CD4-positive, CD25-positive, alpha-beta regulatory T cell (primary cell): ENCODE results near the gene TMPRSS2. TPM values are rescaled to one million over a fixed set of nuclear protein-coding genes. Genes with fewer than 3 reads are reported as not detected.

Experiments used
- ATAC-seq, 2 donors: fragments of 150-1000 bp; cut with Tn5 transposase; one replicate each; pipeline ENCODE4 v1.10.0; 2021; ENCODE audit warnings: low read depth in 2 of 2, moderate number of reproducible peaks in 2 of 2, moderate library complexity in 1 of 2
- DNase-seq, 3 donors: peaks; one replicate each; pipeline versions ENCODE4 v3.0.0 to v3.0.0-alpha.2; 2012 to 2022; ENCODE audit warnings: mixed read lengths in 1 of 3
- H3K27ac ChIP-seq: one replicate; pipeline ENCODE4 v1.7.0; 2013; ENCODE audit warnings: mild to moderate bottlenecking, low read length; ENCODE audit not compliant: insufficient read depth, poor library complexity, severe bottlenecking
- H3K27me3 ChIP-seq: one replicate; pipeline ENCODE4 v1.7.0; 2013; ENCODE audit warnings: low read length; ENCODE audit not compliant: control insufficient read depth, insufficient read depth
- H3K36me3 ChIP-seq: one replicate; pipeline ENCODE4 v1.7.0; 2013; ENCODE audit warnings: mild to moderate bottlenecking, low read length, moderate library complexity; ENCODE audit not compliant: control insufficient read depth, insufficient read depth
- H3K4me1 ChIP-seq: 2 replicates; pipeline ENCODE4 v1.7.0; 2013; ENCODE audit warnings: mild to moderate bottlenecking, low read length; ENCODE audit not compliant: insufficient read depth, control insufficient read depth, poor library complexity, severe bottlenecking
- H3K4me3 ChIP-seq: one replicate; pipeline ENCODE4 v1.7.0; 2013; ENCODE audit warnings: low read depth, mild to moderate bottlenecking, low read length, moderate library complexity
- H3K9me3 ChIP-seq, 2 experiments: 1 replicate in 1 of 2; 2 replicates in 1 of 2; pipeline ENCODE4 v1.7.0; 2013; ENCODE audit warnings: low read length in 2 of 2, mild to moderate bottlenecking in 1 of 2, moderate library complexity in 1 of 2; ENCODE audit not compliant: control insufficient read depth in 2 of 2
- H3K27ac Mint-ChIP-seq, 3 donors: one replicate each; pipeline ENCODE4 v1.8.0; 2020 to 2022; ENCODE audit warnings: mild to moderate bottlenecking in 3 of 3, mixed read lengths in 3 of 3, moderate library complexity in 2 of 3
- H3K27me3 Mint-ChIP-seq: one replicate; pipeline ENCODE4 v1.8.0; 2022; ENCODE audit warnings: mild to moderate bottlenecking, mixed read lengths
- H3K36me3 Mint-ChIP-seq: one replicate; pipeline ENCODE4 v1.8.0; 2020; ENCODE audit warnings: mixed read lengths
- H3K4me1 Mint-ChIP-seq, 4 donors: one replicate each; pipeline ENCODE4 v1.8.0; 2020 to 2022; ENCODE audit warnings: mixed read lengths in 4 of 4, mild to moderate bottlenecking in 1 of 4
- H3K4me3 Mint-ChIP-seq, 4 donors: one replicate each; pipeline ENCODE4 v1.8.0; 2020 to 2022; ENCODE audit warnings: mild to moderate bottlenecking in 4 of 4, mixed read lengths in 4 of 4, moderate library complexity in 3 of 4
- H3K9me3 Mint-ChIP-seq, 7 donors: one replicate each; pipeline ENCODE4 v1.8.0; 2020 to 2022; ENCODE audit warnings: mixed read lengths in 7 of 7, mild to moderate bottlenecking in 3 of 7, moderate library complexity in 2 of 7
- polyA plus RNA-seq, 4 donors: library from polyadenylated mRNA; unstranded; fragments of 300-500 nt; fragmentation: Illumina TruSeq; gene quantifications; one replicate each; pipeline ENCODE4 v1.2.3, GENCODE V29; 2021
- total RNA-seq: library from RNA; stranded (reverse); gene quantifications from one replicate; pipeline ENCODE4 v1.2.3, GENCODE V29; 2022

Gene TMPRSS2
- total RNA-seq (not detected), polyA plus RNA-seq (not detected)

DNA sequence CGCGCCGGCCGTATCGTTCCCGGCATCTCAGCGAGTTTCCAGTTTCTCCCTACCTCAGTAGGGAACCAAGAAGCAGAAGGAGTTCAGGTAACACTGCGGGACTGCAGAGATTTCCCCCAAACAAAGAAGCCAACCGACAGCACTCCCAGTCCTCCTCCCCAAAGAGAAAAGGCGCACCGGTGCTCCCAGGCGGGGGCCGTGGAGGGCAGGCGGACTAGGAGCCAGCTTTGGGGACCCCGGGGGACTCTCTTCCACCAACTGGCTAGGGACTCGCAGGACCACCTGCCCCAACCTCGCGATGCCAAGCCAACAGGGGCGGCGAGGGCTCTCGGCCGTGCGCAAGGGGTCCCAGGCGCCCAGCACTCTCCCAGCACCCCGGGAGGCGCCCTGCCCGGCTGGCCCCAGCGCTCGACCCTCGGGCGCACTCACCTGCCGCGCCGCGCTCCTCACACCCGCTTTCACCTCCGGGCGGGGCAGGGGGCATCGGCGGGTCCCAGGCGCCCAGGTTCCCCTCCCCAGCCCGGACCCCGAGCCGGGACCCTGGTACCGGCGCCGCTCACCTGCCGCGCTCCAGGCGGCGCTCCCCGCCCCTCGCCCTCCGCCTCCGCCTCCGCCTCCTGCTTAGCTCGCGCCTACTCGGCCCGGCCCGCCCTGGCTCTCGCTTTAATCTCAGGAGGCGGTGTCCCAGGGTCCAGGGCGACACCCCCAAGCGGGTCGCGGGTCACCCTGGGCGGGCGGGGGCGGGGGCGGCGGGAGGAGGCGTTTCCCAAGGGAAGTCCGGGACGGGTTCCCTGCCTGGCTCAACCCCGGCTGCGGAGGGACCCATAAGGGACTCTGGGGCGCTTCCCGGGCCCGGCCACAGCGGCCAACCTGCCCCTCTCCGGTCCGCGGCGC is at the start of gene TMPRSS2:
Gene TMPRSS2, minus strand, starts transcription at position 638 of the 894 bp plus-strand sequence. CDS start 10,025 bp downstream, outside the sequence.
- Mint-ChIP-seq H3K9me3 (no peaks in the 10 kb centered on the region), H3K4me3 (no peak within 1 kb of the TSS), H3K4me1 (no peaks in the 10 kb centered on the region), H3K27ac (no peak within 1 kb of the TSS), H3K36me3 (no peaks in the 10 kb centered on the region), H3K27me3 (peaks cover 43% of the 10 kb centered on the region)
- Histone ChIP-seq H3K4me1 (no peaks in the 10 kb centered on the region), H3K9me3 (no peaks in the 10 kb centered on the region), H3K36me3 (no peaks in the 10 kb centered on the region), H3K27ac (no peak within 1 kb of the TSS), H3K4me3 (no peak within 1 kb of the TSS), H3K27me3 (peaks cover 11% of the 10 kb centered on the region)
- ATAC-seq (no peak), DNase-seq (no peak)

DNA sequence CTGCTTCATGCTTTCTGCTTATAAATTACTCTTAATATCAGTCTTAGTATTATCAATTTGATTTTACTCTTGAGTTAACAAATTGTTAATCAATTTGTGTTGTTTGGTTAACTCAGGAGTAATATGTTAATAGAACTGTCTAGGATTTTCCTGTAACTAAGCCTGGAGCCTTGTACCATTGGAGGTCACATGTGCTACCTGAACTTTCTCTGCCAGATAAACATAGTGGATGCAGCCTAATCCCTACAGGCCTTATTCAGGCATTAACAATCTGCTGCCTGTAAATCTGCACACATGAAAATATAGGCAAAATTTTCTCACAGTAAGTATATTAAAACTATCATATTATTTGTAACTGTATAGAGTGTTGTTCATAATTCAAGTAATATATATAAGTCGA is 47.1 kb upstream of the TMPRSS2 start:
- peaks cover 0 to 5% (median 0%) of the 10 kb centered on the region in 4 donors for H3K4me1 Mint-ChIP-seq
- Histone ChIP-seq H3K27me3 (no peaks in the 10 kb centered on the region), H3K27ac (no peak overlapping the region), H3K9me3 (no peaks in the 10 kb centered on the region), H3K36me3 (no peaks in the 10 kb centered on the region), H3K4me1 (no peaks in the 10 kb centered on the region), H3K4me3 (no peak overlapping the region)
- H3K36me3 Mint-ChIP-seq = no peaks in the 10 kb centered on the region
- peaks cover 0 to 4% (median 0%) of the 10 kb centered on the region in 7 donors for H3K9me3 Mint-ChIP-seq
- no peak overlapping the region for H3K27ac Mint-ChIP-seq
- no peak for ATAC-seq
- DNase-seq = no peak
- no peak overlapping the region for H3K4me3 Mint-ChIP-seq
- peaks cover 8% of the 10 kb centered on the region for H3K27me3 Mint-ChIP-seq

DNA sequence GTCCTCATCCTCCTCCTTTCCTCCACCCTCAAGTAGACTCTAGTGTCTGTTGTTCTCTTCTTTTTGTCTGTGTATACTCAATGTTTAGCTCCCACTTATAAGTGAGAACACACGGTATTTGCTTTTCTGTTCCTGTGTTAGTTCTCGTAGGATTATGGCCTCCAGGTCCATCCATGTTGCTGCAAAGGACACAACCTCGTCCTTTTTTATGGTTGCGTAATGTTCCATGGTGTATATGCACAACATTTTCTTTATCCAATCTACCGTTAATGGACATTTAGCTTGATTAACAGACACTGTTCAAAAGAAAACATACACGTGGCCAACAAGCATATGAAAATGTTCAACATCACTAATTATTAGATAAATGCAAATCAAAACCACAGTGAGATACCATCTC is 44.3 kb upstream of the TMPRSS2 start:
- Mint-ChIP-seq H3K9me3 (peaks cover 0 to 2% (median 0%) of the 10 kb centered on the region in 7 donors), H3K27me3 (peaks cover 14% of the 10 kb centered on the region), H3K4me3 (no peak overlapping the region), H3K36me3 (no peaks in the 10 kb centered on the region), H3K4me1 (no peaks in the 10 kb centered on the region), H3K27ac (no peak overlapping the region)
- ATAC-seq = no peak
- H3K27me3 ChIP-seq = no peaks in the 10 kb centered on the region
- no peaks in the 10 kb centered on the region for H3K36me3 ChIP-seq
- no peak for DNase-seq
- no peak overlapping the region for H3K4me3 ChIP-seq
- H3K27ac ChIP-seq = no peak overlapping the region
- H3K4me1 ChIP-seq = no peaks in the 10 kb centered on the region
- H3K9me3 ChIP-seq = no peaks in the 10 kb centered on the region

DNA sequence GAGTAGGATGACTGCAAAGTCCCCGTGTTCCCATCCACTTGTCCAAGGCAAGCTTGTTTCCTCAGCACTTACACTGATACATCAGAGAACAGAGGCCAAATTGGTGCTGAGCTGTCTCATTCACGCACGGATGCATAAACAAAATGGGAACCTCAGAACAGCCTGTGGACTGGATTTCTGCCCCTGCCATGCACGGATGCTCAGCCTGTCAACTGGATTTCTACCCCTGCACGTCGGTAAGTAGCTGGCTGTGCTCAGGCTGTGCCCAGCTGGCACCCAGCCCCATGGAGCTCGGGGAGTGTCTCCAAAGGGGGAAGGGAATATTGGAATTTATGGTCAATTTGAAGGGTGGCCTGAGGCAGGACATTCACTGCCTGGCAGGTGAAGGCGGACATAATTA is 40.8 kb upstream of the TMPRSS2 start:
- Histone ChIP-seq H3K27me3 (no peaks in the 10 kb centered on the region), H3K27ac (no peak overlapping the region), H3K36me3 (no peaks in the 10 kb centered on the region), H3K4me1 (no peaks in the 10 kb centered on the region), H3K4me3 (no peak overlapping the region), H3K9me3 (no peaks in the 10 kb centered on the region)
- DNase-seq = no peak
- Mint-ChIP-seq H3K36me3 (no peaks in the 10 kb centered on the region), H3K4me3 (no peak overlapping the region), H3K4me1 (peaks cover 0 to 5% (median 0%) of the 10 kb centered on the region in 4 donors), H3K9me3 (no peaks in the 10 kb centered on the region), H3K27ac (no peak overlapping the region), H3K27me3 (peaks cover 26% of the 10 kb centered on the region)
- no peak for ATAC-seq

DNA sequence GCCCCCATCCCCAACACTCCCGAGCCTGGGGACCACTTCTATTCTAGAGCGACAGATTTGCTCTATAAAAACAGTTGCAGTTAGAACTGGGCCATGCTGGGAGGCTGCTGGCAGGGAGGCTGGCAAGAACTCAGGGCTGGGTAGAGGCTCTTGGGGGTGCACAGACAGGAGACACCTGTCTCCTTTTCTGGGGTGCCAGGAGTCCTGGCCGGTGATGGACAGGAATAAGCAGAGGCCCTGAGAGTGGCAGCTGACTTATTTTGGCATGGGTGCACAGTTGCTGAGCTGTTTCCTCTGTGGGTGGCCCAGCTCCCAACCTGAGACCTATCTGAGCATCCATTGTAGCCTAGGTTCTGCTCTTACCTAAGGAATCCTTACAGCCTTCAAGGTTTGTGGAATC is 39.2 kb upstream of the TMPRSS2 start:
- Mint-ChIP-seq H3K9me3 (peaks cover 0 to 1% (median 0%) of the 10 kb centered on the region in 7 donors), H3K4me3 (no peak overlapping the region), H3K36me3 (no peaks in the 10 kb centered on the region), H3K27ac (no peak overlapping the region), H3K27me3 (peaks cover 38% of the 10 kb centered on the region), H3K4me1 (peaks cover 0 to 5% (median 0%) of the 10 kb centered on the region in 4 donors)
- no peak for DNase-seq
- ATAC-seq = no peak
- Histone ChIP-seq H3K4me1 (no peaks in the 10 kb centered on the region), H3K27me3 (no peaks in the 10 kb centered on the region), H3K27ac (no peak overlapping the region), H3K9me3 (no peaks in the 10 kb centered on the region), H3K4me3 (no peak overlapping the region), H3K36me3 (no peaks in the 10 kb centered on the region)

DNA sequence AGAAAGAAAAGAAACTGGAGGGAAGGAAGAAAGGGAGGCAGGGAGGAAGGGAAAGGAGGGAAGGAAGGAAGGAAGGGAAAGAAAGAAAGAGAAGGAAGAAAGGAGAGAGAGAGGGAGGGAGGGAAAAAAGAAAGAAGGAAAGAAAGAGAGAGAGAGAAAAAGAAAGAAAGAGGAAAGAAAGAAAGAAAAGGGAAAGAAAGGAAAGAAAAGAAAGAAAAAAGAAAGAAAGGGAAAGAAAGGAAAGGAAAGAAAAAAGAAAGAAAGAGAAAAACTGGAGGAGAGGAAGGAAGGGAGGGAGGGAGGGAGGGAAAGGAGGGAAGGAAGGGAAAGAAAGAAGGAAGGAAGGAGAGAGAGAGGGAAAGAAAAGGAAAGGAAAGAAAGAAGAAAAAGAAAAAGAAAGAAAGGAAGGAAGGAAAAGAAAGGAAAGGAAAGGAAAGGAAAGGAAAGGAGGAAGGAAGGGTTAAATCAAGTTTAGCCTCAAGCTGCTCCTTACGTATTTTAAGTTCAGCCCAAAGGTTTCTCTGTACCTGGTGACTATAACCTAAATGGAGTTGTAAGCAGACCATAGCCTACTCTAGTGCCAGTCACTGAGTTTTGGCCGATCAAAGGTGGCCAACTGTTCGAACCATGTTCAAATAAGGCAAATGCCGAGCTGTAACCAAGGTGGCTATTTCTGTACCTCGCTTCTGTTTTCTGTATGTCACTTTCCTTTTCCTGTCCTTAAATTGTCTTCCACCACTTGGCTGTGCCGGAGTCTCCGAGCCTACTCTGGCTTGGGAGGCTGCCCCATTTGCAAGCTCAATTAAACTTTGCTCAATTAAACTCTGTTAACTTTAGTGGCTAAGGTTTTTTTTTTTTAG is 37.8 kb upstream of the TMPRSS2 start:
- H3K36me3 Mint-ChIP-seq = no peaks in the 10 kb centered on the region
- Histone ChIP-seq H3K9me3 (no peaks in the 10 kb centered on the region), H3K27me3 (no peaks in the 10 kb centered on the region), H3K27ac (no peak overlapping the region), H3K4me3 (no peak overlapping the region), H3K4me1 (no peaks in the 10 kb centered on the region), H3K36me3 (no peaks in the 10 kb centered on the region)
- H3K4me3 Mint-ChIP-seq = no peak overlapping the region
- ATAC-seq (no peak), DNase-seq (no peak)
- peaks cover 0 to 5% (median 0%) of the 10 kb centered on the region in 4 donors for H3K4me1 Mint-ChIP-seq
- no peak overlapping the region for H3K27ac Mint-ChIP-seq
- H3K27me3 Mint-ChIP-seq = peaks cover 38% of the 10 kb centered on the region
- peaks cover 0 to 1% (median 0%) of the 10 kb centered on the region in 7 donors for H3K9me3 Mint-ChIP-seq

DNA sequence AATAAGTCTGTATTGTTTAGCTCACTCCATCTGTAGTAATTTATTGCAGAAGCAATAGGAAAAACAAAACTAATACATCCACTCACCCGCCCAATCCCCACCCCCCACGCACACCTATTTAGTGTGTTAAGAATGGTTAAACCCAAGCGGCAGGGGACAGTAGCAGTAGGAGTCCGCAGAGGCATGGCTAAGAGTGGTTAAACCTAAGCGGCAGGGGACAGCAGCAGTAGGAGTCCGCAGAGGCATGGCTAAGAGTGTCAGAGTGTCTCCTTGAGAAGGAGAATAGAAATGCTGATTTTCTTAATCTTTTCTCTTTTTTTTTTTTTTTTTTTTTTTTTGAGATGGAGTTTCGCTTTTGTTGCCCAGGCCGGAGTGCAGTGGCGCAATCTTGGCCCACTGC is 34.8 kb upstream of the TMPRSS2 start:
- no peaks in the 10 kb centered on the region for H3K27me3 ChIP-seq
- Mint-ChIP-seq H3K4me1 (peaks cover 0 to 5% (median 0%) of the 10 kb centered on the region in 4 donors), H3K36me3 (no peaks in the 10 kb centered on the region), H3K4me3 (no peak overlapping the region), H3K9me3 (peaks cover 0 to 1% (median 0%) of the 10 kb centered on the region in 7 donors), H3K27ac (no peak overlapping the region), H3K27me3 (peaks cover 25% of the 10 kb centered on the region)
- no peaks in the 10 kb centered on the region for H3K4me1 ChIP-seq
- no peak for DNase-seq
- no peak overlapping the region for H3K4me3 ChIP-seq
- H3K27ac ChIP-seq = no peak overlapping the region
- no peaks in the 10 kb centered on the region for H3K36me3 ChIP-seq
- H3K9me3 ChIP-seq = no peaks in the 10 kb centered on the region
- no peak for ATAC-seq
